MG63 (cell line): ENCODE measurements around the gene HS6ST1. TPM values are rescaled to one million over a fixed set of nuclear protein-coding genes. Genes with fewer than 3 reads are reported as not detected.
"Not testable (repeated sequence)": the region's sequence is repeated elsewhere in the genome, so short reads cannot be mapped to it uniquely, and the experiment has no call there.

Source experiments
- DNase-seq: peaks from one replicate; pipeline ENCODE4 v3.0.0-alpha.2; 2020
- H3K27me3 ChIP-seq: fragments of 250-450 bp; sonication (Bioruptor Pico); 2 replicates; pipeline ENCODE4 v1.5.1; 2020; ENCODE audit warnings: mild to moderate bottlenecking, moderate library complexity
- H3K36me3 ChIP-seq: fragments of 250-450 bp; sonication (Bioruptor Pico); 2 replicates; pipeline ENCODE4 v1.5.1; 2020; ENCODE audit warnings: mild to moderate bottlenecking, moderate library complexity
- H3K4me3 ChIP-seq: fragments of 250-450 bp; sonication (Bioruptor Pico); 2 replicates; pipeline ENCODE4 v1.5.1; 2020; ENCODE audit warnings: mild to moderate bottlenecking, moderate library complexity
- H3K9me3 ChIP-seq: fragments of 250-450 bp; sonication (Bioruptor Pico); 2 replicates; pipeline ENCODE4 v1.5.1; 2020; ENCODE audit warnings: mild to moderate bottlenecking, moderate library complexity
- total RNA-seq: library from RNA; depleted of rRNA; stranded (reverse); fragments of >200 nt; shearing (Covaris generic); gene quantifications from 2 replicates; pipeline ENCODE4 v1.2.3, GENCODE V29; 2014; ENCODE audit warnings: low replicate concordance

The HS6ST1 gene
- total RNA-seq, 1 experiment from 2014 or later: 32.5 TPM

- Histone ChIP-seq H3K4me3 (no peak overlapping the region), H3K9me3 (peaks cover 10% of the 10 kb centered on the region; the same call in 1 of the 2 replicates)
- no peak for DNase-seq
Measured at GRCh38 chr2:128327180-128327964, 8.7 kb upstream of the HS6ST1 start.

GRCh38 chr2:128326346-128326745 is 7.7 kb upstream of the HS6ST1 start:
- DNase-seq: no peak
- Histone ChIP-seq H3K9me3 (no peaks in the 10 kb centered on the region), H3K27me3 (no peaks in the 10 kb centered on the region), H3K4me3 (no peak overlapping the region), H3K36me3 (no peaks in the 10 kb centered on the region)

More at GRCh38 chr2:128327180-128327964, 8.7 kb upstream of the HS6ST1 start:
- H3K27me3 ChIP-seq: no peaks in the 10 kb centered on the region
- no peaks in the 10 kb centered on the region for H3K36me3 ChIP-seq

GRCh38 chr2:128325611-128326181 is 7.0 kb upstream of the HS6ST1 start:
- no peak overlapping the region for H3K4me3 ChIP-seq
- no peaks in the 10 kb centered on the region for H3K36me3 ChIP-seq
- H3K9me3 ChIP-seq: no peaks in the 10 kb centered on the region
- peak; percentile 27 for DNase-seq
- no peaks in the 10 kb centered on the region for H3K27me3 ChIP-seq

GRCh38 chr2:128324897-128325410 is 6.3 kb upstream of the HS6ST1 start:
- Histone ChIP-seq H3K4me3 (no peak overlapping the region), H3K36me3 (no peaks in the 10 kb centered on the region), H3K27me3 (no peaks in the 10 kb centered on the region), H3K9me3 (no peaks in the 10 kb centered on the region)
- DNase-seq: no peak

- H3K27me3 ChIP-seq: no peaks in the 10 kb centered on the region
- H3K9me3 ChIP-seq: no peaks in the 10 kb centered on the region
- no peak overlapping the region for H3K4me3 ChIP-seq
- H3K36me3 ChIP-seq: no peaks in the 10 kb centered on the region
- DNase-seq: no peak
Measured at GRCh38 chr2:128324008-128324896, 5.6 kb upstream of the HS6ST1 start.

- Histone ChIP-seq H3K27me3 (no peaks in the 10 kb centered on the region), H3K36me3 (no peaks in the 10 kb centered on the region)
- DNase-seq: no peak
Measured at GRCh38 chr2:128323555-128323931, 4.9 kb upstream of the HS6ST1 start.

GRCh38 chr2:128322715-128323554 is 4.3 kb upstream of the HS6ST1 start:
- DNase-seq: no peak
- Histone ChIP-seq H3K4me3 (no peak overlapping the region), H3K9me3 (no peaks in the 10 kb centered on the region)

More at GRCh38 chr2:128323555-128323931, 4.9 kb upstream of the HS6ST1 start:
- Histone ChIP-seq H3K4me3 (no peak overlapping the region), H3K9me3 (no peaks in the 10 kb centered on the region)

GRCh38 chr2:128321784-128322714 is 3.4 kb upstream of the HS6ST1 start:
- H3K4me3 ChIP-seq: peak overlapping the region; percentile 46
- no peaks in the 10 kb centered on the region for H3K9me3 ChIP-seq
- H3K36me3 ChIP-seq: no peaks in the 10 kb centered on the region
- DNase-seq: peak; percentile 77
- H3K27me3 ChIP-seq: no peaks in the 10 kb centered on the region

More at GRCh38 chr2:128322715-128323554, 4.3 kb upstream of the HS6ST1 start:
- H3K36me3 ChIP-seq: no peaks in the 10 kb centered on the region
- no peaks in the 10 kb centered on the region for H3K27me3 ChIP-seq

- Histone ChIP-seq H3K9me3 (no peaks in the 10 kb centered on the region), H3K36me3 (no peaks in the 10 kb centered on the region), H3K4me3 (no peak overlapping the region), H3K27me3 (no peaks in the 10 kb centered on the region)
- DNase-seq: no peak
Measured at GRCh38 chr2:128320906-128321771, 2.5 kb upstream of the HS6ST1 start.

- H3K4me3 ChIP-seq: no peak overlapping the region
- H3K9me3 ChIP-seq: no peaks in the 10 kb centered on the region
- no peak for DNase-seq
- H3K36me3 ChIP-seq: no peaks in the 10 kb centered on the region
- H3K27me3 ChIP-seq: no peaks in the 10 kb centered on the region
Measured at GRCh38 chr2:128320192-128320905, 1.7 kb upstream of the HS6ST1 start.

- DNase-seq: no peak
- Histone ChIP-seq H3K27me3 (no peaks in the 10 kb centered on the region), H3K4me3 (no peak overlapping the region; the same call in 1 of the 2 replicates), H3K9me3 (no peaks in the 10 kb centered on the region), H3K36me3 (no peaks in the 10 kb centered on the region)
Measured at GRCh38 chr2:128319631-128320191, 1.0 kb upstream of the HS6ST1 start.

GRCh38 chr2:128318245-128318644 is 423 bp downstream of the HS6ST1 start:
- H3K9me3 ChIP-seq, DNase-seq, H3K27me3 ChIP-seq, H3K36me3 ChIP-seq: not testable (repeated sequence)
- peak overlapping the region; percentile 59 for H3K4me3 ChIP-seq

- H3K27me3 ChIP-seq, H3K36me3 ChIP-seq, DNase-seq, H3K9me3 ChIP-seq: not testable (repeated sequence)
- H3K4me3 ChIP-seq: peak overlapping the region; percentile 59
Measured at GRCh38 chr2:128317899-128318225, 806 bp downstream of the HS6ST1 start.
